ENCODE measurements around the gene KL. TPM values are rescaled to one million over a fixed set of nuclear protein-coding genes. Genes with fewer than 3 reads are reported as not detected.

KL gene
- total RNA-seq, 1 donor from 2014 or later = not detected

GRCh38 chr13:33080972-33081590, 64.9 kb downstream of the KL start:
- Mint-ChIP-seq H3K4me3 (no peak overlapping the region), H3K4me1 (no peaks in the 10 kb centered on the region), H3K9me3 (no peaks in the 10 kb centered on the region), H3K27ac (no peak overlapping the region), H3K36me3 (no peaks in the 10 kb centered on the region), H3K27me3 (ENCODE audit: insufficient read depth, low read depth) (peaks cover 2% of the 10 kb centered on the region)
- TF ChIP-seq EZH2 (IDR thresholded peaks at IDR 0.05) (no peak), EZH2phosphoT487 (IDR thresholded peaks at IDR 0.05) (no peak)
- TF ChIP-seq, protein P1, sequence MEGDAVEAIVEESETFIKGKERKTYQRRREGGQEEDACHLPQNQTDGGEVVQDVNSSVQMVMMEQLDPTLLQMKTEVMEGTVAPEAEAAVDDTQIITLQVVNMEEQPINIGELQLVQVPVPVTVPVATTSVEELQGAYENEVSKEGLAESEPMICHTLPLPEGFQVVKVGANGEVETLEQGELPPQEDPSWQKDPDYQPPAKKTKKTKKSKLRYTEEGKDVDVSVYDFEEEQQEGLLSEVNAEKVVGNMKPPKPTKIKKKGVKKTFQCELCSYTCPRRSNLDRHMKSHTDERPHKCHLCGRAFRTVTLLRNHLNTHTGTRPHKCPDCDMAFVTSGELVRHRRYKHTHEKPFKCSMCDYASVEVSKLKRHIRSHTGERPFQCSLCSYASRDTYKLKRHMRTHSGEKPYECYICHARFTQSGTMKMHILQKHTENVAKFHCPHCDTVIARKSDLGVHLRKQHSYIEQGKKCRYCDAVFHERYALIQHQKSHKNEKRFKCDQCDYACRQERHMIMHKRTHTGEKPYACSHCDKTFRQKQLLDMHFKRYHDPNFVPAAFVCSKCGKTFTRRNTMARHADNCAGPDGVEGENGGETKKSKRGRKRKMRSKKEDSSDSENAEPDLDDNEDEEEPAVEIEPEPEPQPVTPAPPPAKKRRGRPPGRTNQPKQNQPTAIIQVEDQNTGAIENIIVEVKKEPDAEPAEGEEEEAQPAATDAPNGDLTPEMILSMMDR (IDR thresholded peaks at IDR 0.05) = no peak
- H3K27me3 ChIP-seq = no peaks in the 10 kb centered on the region
- H2AFZ ChIP-seq (replicated peaks) = no peak overlapping the region
- no peak for DNase-seq (ENCODE audit: low spot score)
- H3K79me2 ChIP-seq (ENCODE audit: low read depth) = no peaks in the 10 kb centered on the region
- no peaks in the 10 kb centered on the region for H3K4me1 ChIP-seq
- no peak overlapping the region for H3K4me3 ChIP-seq
- no peak overlapping the region for H3K4me2 ChIP-seq
- H3F3A ChIP-seq (ENCODE audit: low read depth) = no peaks in the 10 kb centered on the region
- no peak overlapping the region for H3K27ac ChIP-seq
- no peak overlapping the region for H3K9ac ChIP-seq
- no peaks in the 10 kb centered on the region for H3K9me3 ChIP-seq (ENCODE audit: low read depth)
- H4K20me1 ChIP-seq (ENCODE audit: low read depth) = no peaks in the 10 kb centered on the region
- H3K36me3 ChIP-seq = no peaks in the 10 kb centered on the region

GRCh38 chr13:33081666-33082065, 65.4 kb downstream of the KL start:
- peaks cover 5% of the 10 kb centered on the region for H3K4me1 Mint-ChIP-seq
- Histone ChIP-seq H3F3A (ENCODE audit: low read depth) (no peaks in the 10 kb centered on the region), H3K36me3 (no peaks in the 10 kb centered on the region), H4K20me1 (ENCODE audit: low read depth) (no peaks in the 10 kb centered on the region), H3K9ac (no peak overlapping the region), H3K4me1 (no peaks in the 10 kb centered on the region), H3K4me2 (no peak overlapping the region), H3K27ac (no peak overlapping the region), H3K9me3 (ENCODE audit: low read depth) (no peaks in the 10 kb centered on the region), H3K79me2 (ENCODE audit: low read depth) (no peaks in the 10 kb centered on the region), H2AFZ (replicated peaks) (no peak overlapping the region), H3K27me3 (no peaks in the 10 kb centered on the region), H3K4me3 (no peak overlapping the region)
- TF ChIP-seq EZH2 (IDR thresholded peaks at IDR 0.05) = no peak
- no peaks in the 10 kb centered on the region for H3K9me3 Mint-ChIP-seq
- no peak for DNase-seq (ENCODE audit: low spot score)
- no peak overlapping the region for H3K4me3 Mint-ChIP-seq
- H3K27me3 Mint-ChIP-seq (ENCODE audit: insufficient read depth, low read depth) = peaks cover 2% of the 10 kb centered on the region
- no peak overlapping the region for H3K27ac Mint-ChIP-seq
- no peaks in the 10 kb centered on the region for H3K36me3 Mint-ChIP-seq

DNA sequence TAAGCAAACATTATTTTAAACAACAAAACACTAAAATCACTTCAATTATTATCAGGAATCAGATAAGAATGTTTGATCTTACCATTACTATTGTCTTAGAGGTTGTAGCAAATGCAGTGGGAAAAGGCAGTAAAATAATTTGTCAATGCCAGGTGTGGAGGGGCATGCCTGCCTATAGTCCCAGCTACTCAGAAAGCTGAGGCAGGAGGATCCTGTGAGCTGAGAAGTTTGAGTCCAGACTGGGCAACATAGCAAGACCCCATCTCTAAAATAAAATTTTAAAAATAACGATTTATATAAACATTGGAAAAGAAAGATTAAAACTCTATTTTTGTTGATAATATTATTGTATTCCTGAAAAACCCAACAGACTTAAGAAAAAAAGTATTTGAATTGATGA, 66.8 kb downstream of the KL start:
- Mint-ChIP-seq H3K4me1 (peaks cover 11% of the 10 kb centered on the region), H3K9me3 (no peaks in the 10 kb centered on the region), H3K27me3 (ENCODE audit: insufficient read depth, low read depth) (peaks cover 2% of the 10 kb centered on the region), H3K4me3 (no peak overlapping the region), H3K36me3 (no peaks in the 10 kb centered on the region), H3K27ac (no peak overlapping the region)
- H3K4me1 ChIP-seq = no peaks in the 10 kb centered on the region
- H3K27me3 ChIP-seq = no peaks in the 10 kb centered on the region
- H3K9me3 ChIP-seq (ENCODE audit: low read depth) = no peaks in the 10 kb centered on the region
- H3K36me3 ChIP-seq = no peaks in the 10 kb centered on the region
- H3K4me2 ChIP-seq = no peak overlapping the region
- no peaks in the 10 kb centered on the region for H3F3A ChIP-seq (ENCODE audit: low read depth)
- H2AFZ ChIP-seq (replicated peaks) = no peak overlapping the region
- no peak overlapping the region for H3K9ac ChIP-seq
- no peak overlapping the region for H3K27ac ChIP-seq
- no peaks in the 10 kb centered on the region for H4K20me1 ChIP-seq (ENCODE audit: low read depth)
- no peak overlapping the region for H3K4me3 ChIP-seq
- no peak for DNase-seq (ENCODE audit: low spot score)
- TF ChIP-seq, protein P1 (IDR thresholded peaks at IDR 0.05) = no peak
- TF ChIP-seq EZH2phosphoT487 (IDR thresholded peaks at IDR 0.05) (no peak), EZH2 (IDR thresholded peaks at IDR 0.05) (no peak)
- no peaks in the 10 kb centered on the region for H3K79me2 ChIP-seq (ENCODE audit: low read depth)

DNA sequence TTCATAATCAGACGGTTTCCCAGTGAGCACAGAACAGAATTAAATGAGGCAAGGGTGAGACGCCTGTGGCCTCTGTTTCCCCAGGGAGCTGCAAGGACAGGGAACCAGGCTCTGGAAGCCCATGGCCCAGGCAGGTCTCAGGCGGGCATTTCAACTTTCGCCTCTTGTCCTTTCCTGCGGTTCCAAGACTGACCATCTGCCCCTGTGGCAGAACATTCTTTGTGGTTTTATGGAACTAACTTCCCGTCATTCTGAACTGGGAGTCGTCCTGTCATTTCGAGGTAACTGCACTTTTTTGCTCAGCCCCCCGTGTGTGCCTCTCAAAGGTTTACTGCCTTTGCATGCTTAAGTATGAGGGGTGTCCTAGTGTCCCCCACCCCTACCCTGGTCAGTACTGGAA, 70.9 kb downstream of the KL start:
- Mint-ChIP-seq H3K27ac (peak overlapping the region; percentile 53), H3K36me3 (no peaks in the 10 kb centered on the region), H3K9me3 (no peaks in the 10 kb centered on the region), H3K4me3 (no peak overlapping the region), H3K27me3 (ENCODE audit: insufficient read depth, low read depth) (peaks cover 2% of the 10 kb centered on the region), H3K4me1 (peaks cover 29% of the 10 kb centered on the region)
- Histone ChIP-seq H3K4me1 (no peaks in the 10 kb centered on the region), H3K79me2 (ENCODE audit: low read depth) (no peaks in the 10 kb centered on the region), H3K9me3 (ENCODE audit: low read depth) (no peaks in the 10 kb centered on the region), H3K4me3 (no peak overlapping the region), H3K27me3 (no peaks in the 10 kb centered on the region), H3K4me2 (no peak overlapping the region), H2AFZ (replicated peaks) (peak overlapping the region; percentile 26), H3K9ac (no peak overlapping the region), H3K27ac (no peak overlapping the region), H3F3A (ENCODE audit: low read depth) (no peaks in the 10 kb centered on the region), H3K36me3 (no peaks in the 10 kb centered on the region), H4K20me1 (ENCODE audit: low read depth) (no peaks in the 10 kb centered on the region)
- TF ChIP-seq, protein P1 (IDR thresholded peaks at IDR 0.05) = no peak
- no peak for TF ChIP-seq EZH2phosphoT487 (IDR thresholded peaks at IDR 0.05)
- TF ChIP-seq EZH2 (IDR thresholded peaks at IDR 0.05) = no peak
- DNase-seq (ENCODE audit: low spot score) = no peak
